ENCODE data around the gene CARHSP1.

GRCh38 chr16:8907096-8907495 lies 38.3 kb upstream of the CARHSP1 start:
- TF ChIP-seq CTCF (IDR thresholded peaks at IDR 0.05): no peak
- no peak for TF ChIP-seq POLR2A (IDR thresholded peaks at IDR 0.05)
